Skin epidermis (tissue), 12 donors: ENCODE data around the gene NECTIN1.

ENCODE experiments used
- H3K27ac ChIP-seq, 21 experiments: fragments of 200-600 bp; sonication (generic) in 11 of 21; one replicate each; pipeline ENCODE4 v1.5.0; 2020; ENCODE audit warnings: mild to moderate bottlenecking in 3 of 21, inconsistent platforms in 2 of 21, moderate library complexity in 2 of 21
- H3K4me3 ChIP-seq, 7 experiments: fragments of 200-600 bp; sonication (generic) in 2 of 7; one replicate each; pipeline ENCODE4 v1.5.0; 2020; ENCODE audit warnings: inconsistent platforms in 2 of 7, mild to moderate bottlenecking in 2 of 7, moderate library complexity in 1 of 7

NECTIN1 gene

GRCh38 chr11:119756169-119756865 lies 27.3 kb upstream of the NECTIN1 start:
- Histone ChIP-seq H3K4me3 (no peak overlapping the region), H3K27ac (peak overlapping the region in 1 of 21 experiments; percentile 11)

GRCh38 chr11:119755356-119756071 lies 26.5 kb upstream of the NECTIN1 start:
- H3K27ac ChIP-seq = peak overlapping the region in 1 of 21 experiments; percentile 11
- no peak overlapping the region for H3K4me3 ChIP-seq

GRCh38 chr11:119754656-119755355 lies 25.8 kb upstream of the NECTIN1 start:
- no peak overlapping the region for H3K27ac ChIP-seq
- H3K4me3 ChIP-seq = no peak overlapping the region

- no peak overlapping the region for H3K27ac ChIP-seq
- H3K4me3 ChIP-seq = no peak overlapping the region
Observed at GRCh38 chr11:119754199-119754598, 25.2 kb upstream of the NECTIN1 start.

GRCh38 chr11:119752946-119753345 lies 23.9 kb upstream of the NECTIN1 start:
- Histone ChIP-seq H3K27ac (peak overlapping the region in 2 of 21 experiments; percentile 42 to 45), H3K4me3 (no peak overlapping the region)

- no peak overlapping the region for H3K4me3 ChIP-seq
- H3K27ac ChIP-seq = peak overlapping the region in 4 of 21 experiments; percentile 41 to 50 (median 44)
Observed at GRCh38 chr11:119752345-119752871, 23.4 kb upstream of the NECTIN1 start.

- H3K27ac ChIP-seq = no peak overlapping the region
- no peak overlapping the region for H3K4me3 ChIP-seq
Observed at GRCh38 chr11:119750056-119750455, 21.1 kb upstream of the NECTIN1 start.

GRCh38 chr11:119749006-119749565 lies 20.1 kb upstream of the NECTIN1 start:
- Histone ChIP-seq H3K27ac (no peak overlapping the region), H3K4me3 (no peak overlapping the region)

- H3K4me3 ChIP-seq = no peak overlapping the region
- no peak overlapping the region for H3K27ac ChIP-seq
Observed at GRCh38 chr11:119747868-119748660, 19.1 kb upstream of the NECTIN1 start.

- H3K4me3 ChIP-seq = no peak overlapping the region
- H3K27ac ChIP-seq = no peak overlapping the region
Observed at GRCh38 chr11:119745776-119746535, 17.0 kb upstream of the NECTIN1 start.

- Histone ChIP-seq H3K27ac (no peak overlapping the region), H3K4me3 (no peak overlapping the region)
Observed at GRCh38 chr11:119745112-119745511, 16.1 kb upstream of the NECTIN1 start.

- no peak overlapping the region for H3K4me3 ChIP-seq
- H3K27ac ChIP-seq = no peak overlapping the region
Observed at GRCh38 chr11:119744577-119744976, 15.6 kb upstream of the NECTIN1 start.

GRCh38 chr11:119743006-119743405 lies 14.0 kb upstream of the NECTIN1 start:
- H3K27ac ChIP-seq = no peak overlapping the region

GRCh38 chr11:119742263-119742861 lies 13.4 kb upstream of the NECTIN1 start:
- Histone ChIP-seq H3K27ac (no peak overlapping the region), H3K4me3 (peak overlapping the region in 2 of 7 experiments; percentile 6 to 15)

More at GRCh38 chr11:119743006-119743405, 14.0 kb upstream of the NECTIN1 start:
- H3K4me3 ChIP-seq = no peak overlapping the region

GRCh38 chr11:119741369-119742262 lies 12.6 kb upstream of the NECTIN1 start:
- H3K4me3 ChIP-seq = no peak overlapping the region
- no peak overlapping the region for H3K27ac ChIP-seq

GRCh38 chr11:119739975-119740374 lies 11.0 kb upstream of the NECTIN1 start:
- Histone ChIP-seq H3K4me3 (no peak overlapping the region), H3K27ac (no peak overlapping the region)

GRCh38 chr11:119739021-119739703 lies 10.2 kb upstream of the NECTIN1 start:
- H3K4me3 ChIP-seq = no peak overlapping the region
- H3K27ac ChIP-seq = no peak overlapping the region
